HCT116 (cell line): ENCODE data around the gene HNRNPA2B1. TPM values are rescaled to one million over a fixed set of nuclear protein-coding genes. Genes with fewer than 3 reads are reported as not detected.
"Not testable (repeated sequence)": the region's sequence is repeated elsewhere in the genome, so short reads cannot be mapped to it uniquely, and the experiment has no call there.

Source experiments
- ATAC-seq: fragments of 200-7000 bp; cut with Tn5 transposase; 2 replicates; pipeline ENCODE4 v1.9.1; 2020; ENCODE audit warnings: mild to moderate bottlenecking, moderate library complexity
- BruUV-seq: library from RNA; stranded (reverse); fragments of 400-500 nt; replicated peaks from 2 replicates; lab custom pipeline; 2021; lab: Mats Ljungman, UMichigan
- CTCF ChIA-PET: fragments of 300-600 bp; sonication (Branson Sonifier 250); formaldehyde crosslinking; loops from one replicate; lab custom pipeline; 2021; ENCODE audit warnings: antibody characterized with exemption; lab: Charles Lee
- POLR2A ChIA-PET: fragments of 300-600, 350-600 bp; sonication (Branson Sonifier 250); formaldehyde crosslinking; loops from one replicate; lab custom pipeline; 2021; ENCODE audit warnings: antibody characterized with exemption; lab: Charles Lee
- RAD21 ChIA-PET, 2 experiments: fragments of 300-600 bp; sonication (Branson Sonifier 250); formaldehyde crosslinking; loops; one replicate each; lab custom pipeline; 2023; ENCODE audit warnings: low total read pairs in 2 of 2; ENCODE audit not compliant: uncharacterized antibody in 2 of 2, unreplicated experiment in 2 of 2, low non-redundant PET in 1 of 2; lab: Charles Lee
- DNase-seq: peaks from one replicate; pipeline ENCODE4 v3.0.0-alpha.2; 2010; ENCODE audit warnings: low read depth, low spot score
- H2AFZ ChIP-seq: fragments of 200-600 bp; shearing (Covaris generic), sonication (generic); 2 replicates; pipeline ENCODE4 v1.6.1; 2017; ENCODE audit warnings: low read depth, mixed run types, mixed read lengths, antibody characterized with exemption, low read length; ENCODE audit not compliant: poor library complexity, severe bottlenecking
- H3K27ac ChIP-seq: 2 replicates; pipeline ENCODE4 v1.5.1; 2012; ENCODE audit warnings: low read depth, low read length
- H3K27me3 ChIP-seq: fragments of 200-600 bp; sonication (generic); 2 replicates; pipeline ENCODE4 v1.6.1; 2016; ENCODE audit warnings: mixed run types, low read length, mixed read lengths; ENCODE audit not compliant: insufficient read depth
- H3K36me3 ChIP-seq, 2 experiments: fragments of 200-500 bp in 1 of 2; fragments of 200-600 bp in 1 of 2; sonication (Bioruptor generic) in 1 of 2; sonication (generic) in 1 of 2; 2 replicates each; pipeline versions ENCODE4 v1.5.1 to v1.6.1; 2014 to 2016; ENCODE audit warnings: low read length in 2 of 2, inconsistent platforms in 1 of 2, mixed read lengths in 1 of 2, mixed run types in 1 of 2; ENCODE audit not compliant: insufficient read depth in 2 of 2, control insufficient read depth in 1 of 2
- H3K4me1 ChIP-seq, 2 experiments: fragments of 200-600 bp in 1 of 2; sonication (generic) in 1 of 2; 2 replicates each; pipeline versions ENCODE4 v1.5.1 to v1.6.1; 2012 to 2017; ENCODE audit warnings: low read length in 2 of 2, inconsistent platforms in 1 of 2, mild to moderate bottlenecking in 1 of 2, mixed read lengths in 1 of 2, mixed run types in 1 of 2, moderate library complexity in 1 of 2; ENCODE audit not compliant: insufficient read depth in 2 of 2, control insufficient read depth in 1 of 2
- H3K4me2 ChIP-seq: fragments of 200-600 bp; sonication (generic); 2 replicates; pipeline ENCODE4 v1.6.1; 2017; ENCODE audit warnings: mixed run types, low read length, mixed read lengths
- H3K4me3 ChIP-seq, 2 experiments: fragments of 200-600 bp in 1 of 2; sonication (generic) in 1 of 2; replicated peaks in 1 of 2; 2 replicates each; pipeline ENCODE4 v1.5.1; 2011 to 2016; ENCODE audit warnings: low read length in 2 of 2, control low read depth in 1 of 2, low read depth in 1 of 2, mild to moderate bottlenecking in 1 of 2, mixed read lengths in 1 of 2, mixed run types in 1 of 2
- H3K79me2 ChIP-seq: fragments of 200-600 bp; sonication (generic); 2 replicates; pipeline ENCODE4 v1.6.1; 2017; ENCODE audit warnings: mild to moderate bottlenecking, mixed run types, low read length, moderate library complexity, mixed read lengths; ENCODE audit not compliant: insufficient read depth
- H3K9ac ChIP-seq: fragments of 200-600 bp; sonication (generic); 2 replicates; pipeline ENCODE4 v1.6.1; 2016; ENCODE audit warnings: low read length, mixed read lengths
- H3K9me2 ChIP-seq: fragments of 200-600 bp; sonication (generic), shearing (Covaris generic); 2 replicates; pipeline ENCODE4 v1.6.1; 2017; ENCODE audit warnings: mixed run types, mild to moderate bottlenecking, moderate library complexity; ENCODE audit not compliant: insufficient read depth
- H3K9me3 ChIP-seq, 2 experiments: fragments of 200-500 bp in 1 of 2; fragments of 200-600 bp in 1 of 2; sonication (Bioruptor generic) in 1 of 2; sonication (generic) in 1 of 2; 2 replicates each; pipeline ENCODE4 v1.6.1; 2014 to 2017; ENCODE audit warnings: low read length in 2 of 2, mixed read lengths in 2 of 2, inconsistent platforms in 1 of 2, low read depth in 1 of 2, mild to moderate bottlenecking in 1 of 2, mixed run types in 1 of 2, moderate library complexity in 1 of 2; ENCODE audit not compliant: control insufficient read depth in 1 of 2, insufficient read depth in 1 of 2
- H4K20me1 ChIP-seq: fragments of 200-600 bp; sonication (generic), shearing (Covaris generic); 2 replicates; pipeline ENCODE4 v1.6.1; 2017; ENCODE audit warnings: mixed run types, mild to moderate bottlenecking, moderate library complexity; ENCODE audit not compliant: insufficient read depth
- CEBPB ChIP-seq: IDR thresholded peaks from 2 replicates; pipeline ENCODE4 v1.6.1; 2012; ENCODE audit warnings: low read depth
- EGR1 ChIP-seq: IDR thresholded peaks from 2 replicates; pipeline ENCODE4 v1.6.1; 2012; ENCODE audit warnings: low read depth
- MAX ChIP-seq: IDR thresholded peaks from 2 replicates; pipeline ENCODE4 v1.6.1; 2012
- RAD21 ChIP-seq: IDR thresholded peaks from 2 replicates; pipeline ENCODE4 v1.6.1; 2012; ENCODE audit warnings: low read depth, mild to moderate bottlenecking
- intact Hi-C: fragments of 100-400 bp; cut with micrococcal nuclease; formaldehyde crosslinking; loops from 2 replicates; pipeline ENCODE4 v1.10.0; 2022
- total RNA-seq: library from RNA; stranded (reverse); gene quantifications from one replicate; pipeline ENCODE4 v1.2.1, GENCODE V29; 2021; ENCODE audit not compliant: unreplicated experiment

The HNRNPA2B1 gene
- total RNA-seq, 1 experiment from 2014 or later = 870 TPM

- H3K9ac ChIP-seq, intact Hi-C loops, H3K9me2 ChIP-seq, ATAC-seq, H2AFZ ChIP-seq, H3K27ac ChIP-seq, H3K79me2 ChIP-seq, H3K36me3 ChIP-seq, BruUV-seq, H3K4me1 ChIP-seq, H4K20me1 ChIP-seq, H3K4me2 ChIP-seq, H3K27me3 ChIP-seq, RAD21 ChIA-PET, H3K9me3 ChIP-seq, CTCF ChIA-PET, POLR2A ChIA-PET, H3K4me3 ChIP-seq, DNase-seq: not testable (repeated sequence)
Measured at GRCh38 chr7:26147646-26148306, 52.8 kb downstream of the HNRNPA2B1 start.

GRCh38 chr7:26147030-26147429 is 53.5 kb downstream of the HNRNPA2B1 start:
- no peaks in the 10 kb centered on the region for H3K9me2 ChIP-seq
- CTCF ChIA-PET = no interaction called here
- POLR2A ChIA-PET = no interaction called here
- H3K79me2 ChIP-seq = no peaks in the 10 kb centered on the region
- peaks cover 4 to 7% of the 10 kb centered on the region in 2 experiments for H3K4me1 ChIP-seq
- H2AFZ ChIP-seq = no peak overlapping the region
- no peaks in the 10 kb centered on the region for H4K20me1 ChIP-seq
- no peak for DNase-seq
- no peaks in the 10 kb centered on the region for H3K9me3 ChIP-seq
- no peak overlapping the region for H3K9ac ChIP-seq
- no peak overlapping the region for H3K4me2 ChIP-seq
- H3K4me3 ChIP-seq = no peak overlapping the region
- TF ChIP-seq RAD21 = no peak
- TF ChIP-seq, all 23 proteins: peak for 0
- ATAC-seq = no peak
- BruUV-seq = no TSS peak
- Histone ChIP-seq H3K27ac (no peak overlapping the region), H3K36me3 (no peaks in the 10 kb centered on the region), H3K27me3 (no peaks in the 10 kb centered on the region)
- intact Hi-C loops = no loop called here
- RAD21 ChIA-PET = no interaction called here

- no peaks in the 10 kb centered on the region for H4K20me1 ChIP-seq
Measured at GRCh38 chr7:26145238-26145637, 55.3 kb downstream of the HNRNPA2B1 start.

More at GRCh38 chr7:26145238-26145637, 55.3 kb downstream of the HNRNPA2B1 start:
- H3K79me2 ChIP-seq = no peaks in the 10 kb centered on the region
- H3K27me3 ChIP-seq = no peaks in the 10 kb centered on the region
- ChIA-PET CTCF (no interaction called here), RAD21 (no interaction called here), POLR2A (no interaction called here)
- DNase-seq (no peak), ATAC-seq (no peak)
- H3K9me2 ChIP-seq = no peaks in the 10 kb centered on the region
- H3K4me1 ChIP-seq = no peaks in the 10 kb centered on the region
- no peaks in the 10 kb centered on the region for H3K9me3 ChIP-seq
- no peak overlapping the region for H3K4me3 ChIP-seq
- no peak overlapping the region for H3K4me2 ChIP-seq
- no TSS peak for BruUV-seq
- no peak overlapping the region for H3K9ac ChIP-seq
- no peak for TF ChIP-seq MAX
- no peak for TF ChIP-seq CEBPB
- no peak for TF ChIP-seq EGR1
- intact Hi-C loops = no loop called here
- no peaks in the 10 kb centered on the region for H3K36me3 ChIP-seq
- H2AFZ ChIP-seq = no peak overlapping the region
- H3K27ac ChIP-seq = no peak overlapping the region
